ENCODE results near the gene YTHDC2. TPM values are rescaled to one million over a fixed set of nuclear protein-coding genes. Genes with fewer than 3 reads are reported as not detected.
"Not testable (repeated sequence)": the region's sequence is repeated elsewhere in the genome, so short reads cannot be mapped to it uniquely, and the experiment has no call there.

YTHDC2 gene
- total RNA-seq, 2 experiments from 2014 or later, result 30.3 to 34.1 TPM

GRCh38 chr5:113562828-113563400 is 49.4 kb downstream of the YTHDC2 start:
- ChIA-PET CTCF (no interaction called here), POLR2A (no interaction called here)
- Mint-ChIP-seq H3K4me1 (ENCODE audit: low read depth) (no peaks in the 10 kb centered on the region), H3K4me3 (no peak overlapping the region), H3K27me3 (ENCODE audit: low read depth) (no peaks in the 10 kb centered on the region), H3K27ac (no peak overlapping the region), H3K36me3 (ENCODE audit: low read depth) (peaks cover 45% of the 10 kb centered on the region), H3K9me3 (ENCODE audit: insufficient read depth) (no peaks in the 10 kb centered on the region)
- no peak for ATAC-seq
- no peak for DNase-seq

GRCh38 chr5:113569396-113569795 is 55.9 kb downstream of the YTHDC2 start:
- peaks cover 3% of the 10 kb centered on the region for H3K4me1 Mint-ChIP-seq (ENCODE audit: low read depth)
- H3K4me3 Mint-ChIP-seq, result no peak overlapping the region
- H3K9me3 Mint-ChIP-seq (ENCODE audit: insufficient read depth), result no peaks in the 10 kb centered on the region
- H3K36me3 Mint-ChIP-seq (ENCODE audit: low read depth), result peaks cover 66% of the 10 kb centered on the region
- H3K27me3 Mint-ChIP-seq (ENCODE audit: low read depth), result no peaks in the 10 kb centered on the region
- ChIA-PET CTCF (interaction anchor here (1.0 kb wide), 1 partner anchor 573 kb away, joined by 3 read pairs; no protein-coding TSS in a partner anchor), POLR2A (no interaction called here)
- no peak overlapping the region for H3K27ac Mint-ChIP-seq
- no peak for ATAC-seq
- DNase-seq, result no peak

- no peaks in the 10 kb centered on the region for H3K9me3 Mint-ChIP-seq (ENCODE audit: insufficient read depth)
- H3K4me1 Mint-ChIP-seq (ENCODE audit: low read depth), result peaks cover 6% of the 10 kb centered on the region
- ATAC-seq (no peak), DNase-seq (no peak)
- no peak overlapping the region for H3K4me3 Mint-ChIP-seq
- H3K27me3 Mint-ChIP-seq (ENCODE audit: low read depth), result no peaks in the 10 kb centered on the region
- POLR2A ChIA-PET, result no interaction called here
- H3K36me3 Mint-ChIP-seq (ENCODE audit: low read depth), result peaks cover 62% of the 10 kb centered on the region
- H3K27ac Mint-ChIP-seq, result no peak overlapping the region
- CTCF ChIA-PET, result no interaction called here
Measured at GRCh38 chr5:113572716-113573115, 59.2 kb downstream of the YTHDC2 start.

GRCh38 chr5:113574417-113574816 is 60.9 kb downstream of the YTHDC2 start:
- Mint-ChIP-seq H3K4me3 (no peak overlapping the region), H3K36me3 (ENCODE audit: low read depth) (peaks cover 54% of the 10 kb centered on the region), H3K9me3 (ENCODE audit: insufficient read depth) (no peaks in the 10 kb centered on the region), H3K27me3 (ENCODE audit: low read depth) (no peaks in the 10 kb centered on the region), H3K4me1 (ENCODE audit: low read depth) (peaks cover 6% of the 10 kb centered on the region), H3K27ac (no peak overlapping the region)
- CTCF ChIA-PET, result no interaction called here
- POLR2A ChIA-PET, result no interaction called here
- ATAC-seq, result no peak
- DNase-seq, result no peak

- Mint-ChIP-seq H3K4me3 (no peak overlapping the region), H3K36me3 (ENCODE audit: low read depth) (peaks cover 50% of the 10 kb centered on the region), H3K9me3 (ENCODE audit: insufficient read depth) (no peaks in the 10 kb centered on the region), H3K4me1 (ENCODE audit: low read depth) (peaks cover 6% of the 10 kb centered on the region), H3K27ac (no peak overlapping the region), H3K27me3 (ENCODE audit: low read depth) (no peaks in the 10 kb centered on the region)
- DNase-seq (no peak), ATAC-seq (no peak)
- POLR2A ChIA-PET, result no interaction called here
- CTCF ChIA-PET, result no interaction called here
Measured at GRCh38 chr5:113575074-113575473, 61.6 kb downstream of the YTHDC2 start.

- H3K4me1 Mint-ChIP-seq (ENCODE audit: low read depth), result peaks cover 6% of the 10 kb centered on the region
- H3K4me3 Mint-ChIP-seq, result no peak overlapping the region
- H3K27me3 Mint-ChIP-seq (ENCODE audit: low read depth), result no peaks in the 10 kb centered on the region
- ATAC-seq (no peak), DNase-seq (no peak)
- H3K27ac Mint-ChIP-seq, result no peak overlapping the region
- no peaks in the 10 kb centered on the region for H3K9me3 Mint-ChIP-seq (ENCODE audit: insufficient read depth)
- POLR2A ChIA-PET, result no interaction called here
- peaks cover 29% of the 10 kb centered on the region for H3K36me3 Mint-ChIP-seq (ENCODE audit: low read depth)
- CTCF ChIA-PET, result no interaction called here
Measured at GRCh38 chr5:113578091-113578490, 64.6 kb downstream of the YTHDC2 start.

GRCh38 chr5:113581388-113581787 is 67.9 kb downstream of the YTHDC2 start:
- Mint-ChIP-seq H3K4me1 (ENCODE audit: low read depth) (no peaks in the 10 kb centered on the region), H3K27ac (no peak overlapping the region)
- CTCF ChIA-PET, result no interaction called here

GRCh38 chr5:113598150-113598549 is 84.7 kb downstream of the YTHDC2 start:
- peaks cover 12% of the 10 kb centered on the region for H3K36me3 Mint-ChIP-seq (ENCODE audit: low read depth)
- H3K27ac Mint-ChIP-seq, result no peak overlapping the region
- H3K9me3 Mint-ChIP-seq (ENCODE audit: insufficient read depth), result no peaks in the 10 kb centered on the region
- ChIA-PET POLR2A (no interaction called here), CTCF (interaction anchor here (0.6 to 1.7 kb wide), 5 partner anchors 8 to 261 kb away, joined by 3 to 6 read pairs (median 4); no protein-coding TSS in a partner anchor)
- ATAC-seq, result no peak
- no peak for DNase-seq
- peaks cover 8% of the 10 kb centered on the region for H3K27me3 Mint-ChIP-seq (ENCODE audit: low read depth)
- no peaks in the 10 kb centered on the region for H3K4me1 Mint-ChIP-seq (ENCODE audit: low read depth)
- H3K4me3 Mint-ChIP-seq, result no peak overlapping the region

More at GRCh38 chr5:113581388-113581787, 67.9 kb downstream of the YTHDC2 start:
- peaks cover 20% of the 10 kb centered on the region for H3K36me3 Mint-ChIP-seq (ENCODE audit: low read depth)
- no peaks in the 10 kb centered on the region for H3K9me3 Mint-ChIP-seq (ENCODE audit: insufficient read depth)
- ATAC-seq (no peak), DNase-seq (no peak)
- POLR2A ChIA-PET, result no interaction called here
- H3K27me3 Mint-ChIP-seq (ENCODE audit: low read depth), result no peaks in the 10 kb centered on the region
- H3K4me3 Mint-ChIP-seq, result no peak overlapping the region

DNA sequence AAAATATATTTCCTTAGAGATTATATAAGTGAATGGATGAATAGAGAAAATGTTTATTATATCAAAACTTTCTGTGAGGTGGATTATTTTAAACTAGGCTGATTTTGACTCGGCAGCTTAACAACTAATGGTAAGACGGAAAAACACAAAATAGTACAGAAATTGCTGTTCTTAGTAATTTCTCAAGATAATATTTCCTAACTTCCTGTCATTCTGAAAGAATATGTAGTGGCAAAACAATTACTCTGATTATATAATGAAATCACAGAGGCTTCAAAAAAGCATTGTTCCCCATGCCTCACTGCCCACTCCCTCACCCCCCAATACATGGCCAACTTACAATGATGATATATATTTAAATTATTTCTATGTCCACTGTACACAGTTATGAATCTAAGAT is 85.4 kb downstream of the YTHDC2 start:
- no peak for ATAC-seq
- POLR2A ChIA-PET, result no interaction called here
- Mint-ChIP-seq H3K9me3 (ENCODE audit: insufficient read depth) (no peaks in the 10 kb centered on the region), H3K4me1 (ENCODE audit: low read depth) (no peaks in the 10 kb centered on the region), H3K4me3 (no peak overlapping the region), H3K27ac (no peak overlapping the region), H3K36me3 (ENCODE audit: low read depth) (peaks cover 7% of the 10 kb centered on the region), H3K27me3 (ENCODE audit: low read depth) (peaks cover 10% of the 10 kb centered on the region)
- no peak for DNase-seq
- CTCF ChIA-PET, result interaction anchor here (1.3 to 1.7 kb wide), 3 partner anchors 9 to 262 kb away, joined by 4 to 6 read pairs (median 5); no protein-coding TSS in a partner anchor

GRCh38 chr5:113600255-113600905 is 86.9 kb downstream of the YTHDC2 start:
- H3K4me3 Mint-ChIP-seq, result no peak overlapping the region
- ChIA-PET POLR2A (no interaction called here), CTCF (interaction anchor here (0.6 to 2.1 kb wide), 6 partner anchors 9 to 270 kb away, joined by 3 to 8 read pairs (median 3); no protein-coding TSS in a partner anchor)
- no peaks in the 10 kb centered on the region for H3K4me1 Mint-ChIP-seq (ENCODE audit: low read depth)
- ATAC-seq (no peak), DNase-seq (no peak)
- no peaks in the 10 kb centered on the region for H3K36me3 Mint-ChIP-seq (ENCODE audit: low read depth)
- no peak overlapping the region for H3K27ac Mint-ChIP-seq
- no peaks in the 10 kb centered on the region for H3K9me3 Mint-ChIP-seq (ENCODE audit: insufficient read depth)
- H3K27me3 Mint-ChIP-seq (ENCODE audit: low read depth), result peaks cover 19% of the 10 kb centered on the region

GRCh38 chr5:113601423-113601822 is 87.9 kb downstream of the YTHDC2 start:
- DNase-seq, result no peak
- Mint-ChIP-seq H3K27me3 (ENCODE audit: low read depth) (peaks cover 26% of the 10 kb centered on the region), H3K4me3 (no peak overlapping the region), H3K9me3 (ENCODE audit: insufficient read depth) (no peaks in the 10 kb centered on the region), H3K36me3 (ENCODE audit: low read depth) (no peaks in the 10 kb centered on the region), H3K4me1 (ENCODE audit: low read depth) (peaks cover 2% of the 10 kb centered on the region), H3K27ac (no peak overlapping the region)
- ChIA-PET CTCF (interaction anchor here (2.1 to 6.2 kb wide), 2 partner anchors 11 to 266 kb away, joined by 8 to 90 read pairs; no protein-coding TSS in a partner anchor), POLR2A (no interaction called here)
- ATAC-seq, result no peak

DNA sequence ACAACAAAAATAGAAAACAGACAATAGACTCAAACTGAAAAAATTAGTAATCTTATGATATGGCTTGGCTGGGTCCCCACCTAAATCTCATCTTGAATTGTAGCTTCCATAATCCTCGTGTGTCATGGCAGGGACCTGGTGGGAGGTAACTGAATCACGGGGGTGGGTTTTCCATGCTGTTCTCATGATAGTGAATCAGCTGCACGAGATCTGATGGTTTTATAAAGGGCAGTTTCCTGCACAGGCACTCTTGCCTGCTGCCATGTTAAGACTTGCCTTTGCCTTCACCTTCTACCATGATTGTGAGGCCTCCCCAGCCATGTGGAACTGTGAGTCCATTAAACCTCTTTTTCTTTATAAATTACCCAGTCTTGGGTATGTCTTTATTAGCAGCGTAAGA is 89.8 kb downstream of the YTHDC2 start:
- H3K4me3 Mint-ChIP-seq; ATAC-seq; DNase-seq; H3K36me3 Mint-ChIP-seq (ENCODE audit: low read depth); H3K27ac Mint-ChIP-seq; H3K9me3 Mint-ChIP-seq (ENCODE audit: insufficient read depth); POLR2A ChIA-PET: not testable (repeated sequence)
- peaks cover 28% of the 10 kb centered on the region for H3K27me3 Mint-ChIP-seq (ENCODE audit: low read depth)
- H3K4me1 Mint-ChIP-seq (ENCODE audit: low read depth), result peaks cover 11% of the 10 kb centered on the region
- CTCF ChIA-PET, result interaction anchor here (1.0 to 6.2 kb wide), 8 partner anchors 9 to 607 kb away, joined by 3 to 90 read pairs (median 8); partner anchors contain the start of gene YTHDC2

Measured in activated CD8-positive, alpha-beta T cell treated with anti-CD3 and anti-CD28 coated beads, Interleukin-2, amount 10 ng/mL, durations not matched to agents 7 days and 5 days (primary cell).